Measurements from ENCODE around the gene CDH23.

The CDH23 gene

DNA sequence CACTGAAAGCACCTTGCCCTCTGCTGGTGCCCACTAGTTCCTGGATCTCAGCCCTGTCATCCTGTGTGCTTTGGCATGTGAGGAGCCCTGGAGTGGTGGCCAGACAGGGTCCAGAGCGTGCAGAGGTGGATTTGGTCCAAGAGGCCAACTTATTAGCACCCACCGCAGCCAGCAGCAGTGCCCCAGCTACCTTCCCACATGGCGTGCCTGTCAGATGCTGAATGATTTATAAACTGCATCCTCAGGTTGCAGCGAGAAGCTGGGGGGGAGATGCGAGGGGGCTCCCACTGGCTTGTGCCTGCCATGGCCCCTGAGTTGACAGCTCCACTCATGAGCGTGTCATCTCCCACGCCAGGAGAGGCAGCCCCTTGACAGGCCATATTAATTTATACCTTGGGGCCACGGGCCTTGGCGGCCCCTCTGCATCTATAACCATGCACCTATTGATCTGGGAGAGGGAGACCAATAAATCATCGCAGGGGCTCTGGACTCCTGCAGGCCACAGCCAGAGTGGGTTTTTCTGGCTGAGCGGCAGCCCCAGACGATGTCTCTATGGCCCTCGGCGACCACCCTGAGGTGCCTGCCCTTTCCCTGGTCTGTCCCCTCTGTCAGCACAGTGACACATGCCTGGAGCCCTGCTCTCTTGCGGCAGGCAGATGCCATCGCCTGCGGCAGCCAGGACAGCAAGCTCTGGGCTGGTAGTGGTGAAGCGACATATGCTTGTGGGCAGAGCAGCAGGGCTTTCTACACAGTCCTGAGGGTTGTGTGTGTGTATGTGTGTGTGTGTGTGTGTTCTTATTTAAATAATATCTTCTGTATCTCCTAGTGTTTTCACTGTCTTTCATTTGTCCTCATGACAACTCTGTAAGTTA, 120.8 kb downstream of the CDH23 start:
- Histone ChIP-seq H4K20me1 (ENCODE audit: insufficient read depth, low read length, poor library complexity, severe bottlenecking) (no peaks in the 10 kb centered on the region), H3K4me2 (ENCODE audit: low read depth, low read length, poor library complexity, severe bottlenecking) (no peak overlapping the region), H3K4me1 (ENCODE audit: insufficient read depth, low read length, poor library complexity, severe bottlenecking) (no peaks in the 10 kb centered on the region), H3F3A (ENCODE audit: low read depth) (no peaks in the 10 kb centered on the region), H3K79me2 (ENCODE audit: insufficient read depth, low read length) (no peaks in the 10 kb centered on the region), H3K9me2 (replicated peaks; ENCODE audit: low read depth, low read length) (no peaks in the 10 kb centered on the region), H3K27me3 (ENCODE audit: insufficient read depth, low read length, poor library complexity, severe bottlenecking) (no peaks in the 10 kb centered on the region), H3K4me3 (ENCODE audit: low read length, poor library complexity, severe bottlenecking) (no peak overlapping the region), H2AFZ (ENCODE audit: low read length) (no peak overlapping the region), H3K9ac (ENCODE audit: low read depth, low read length, poor library complexity, severe bottlenecking) (no peak overlapping the region), H3K36me3 (ENCODE audit: insufficient read depth, low read length) (no peaks in the 10 kb centered on the region), H3K9me3 (ENCODE audit: insufficient read depth, low read depth, low read length) (no peaks in the 10 kb centered on the region)
- TF ChIP-seq, protein P1, sequence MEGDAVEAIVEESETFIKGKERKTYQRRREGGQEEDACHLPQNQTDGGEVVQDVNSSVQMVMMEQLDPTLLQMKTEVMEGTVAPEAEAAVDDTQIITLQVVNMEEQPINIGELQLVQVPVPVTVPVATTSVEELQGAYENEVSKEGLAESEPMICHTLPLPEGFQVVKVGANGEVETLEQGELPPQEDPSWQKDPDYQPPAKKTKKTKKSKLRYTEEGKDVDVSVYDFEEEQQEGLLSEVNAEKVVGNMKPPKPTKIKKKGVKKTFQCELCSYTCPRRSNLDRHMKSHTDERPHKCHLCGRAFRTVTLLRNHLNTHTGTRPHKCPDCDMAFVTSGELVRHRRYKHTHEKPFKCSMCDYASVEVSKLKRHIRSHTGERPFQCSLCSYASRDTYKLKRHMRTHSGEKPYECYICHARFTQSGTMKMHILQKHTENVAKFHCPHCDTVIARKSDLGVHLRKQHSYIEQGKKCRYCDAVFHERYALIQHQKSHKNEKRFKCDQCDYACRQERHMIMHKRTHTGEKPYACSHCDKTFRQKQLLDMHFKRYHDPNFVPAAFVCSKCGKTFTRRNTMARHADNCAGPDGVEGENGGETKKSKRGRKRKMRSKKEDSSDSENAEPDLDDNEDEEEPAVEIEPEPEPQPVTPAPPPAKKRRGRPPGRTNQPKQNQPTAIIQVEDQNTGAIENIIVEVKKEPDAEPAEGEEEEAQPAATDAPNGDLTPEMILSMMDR (conservative IDR thresholded peaks at IDR 0.05; ENCODE audit: low read length), result no peak
- TF ChIP-seq EZH2phosphoT487 (IDR thresholded peaks at IDR 0.05; ENCODE audit: borderline replicate concordance), result no peak

DNA sequence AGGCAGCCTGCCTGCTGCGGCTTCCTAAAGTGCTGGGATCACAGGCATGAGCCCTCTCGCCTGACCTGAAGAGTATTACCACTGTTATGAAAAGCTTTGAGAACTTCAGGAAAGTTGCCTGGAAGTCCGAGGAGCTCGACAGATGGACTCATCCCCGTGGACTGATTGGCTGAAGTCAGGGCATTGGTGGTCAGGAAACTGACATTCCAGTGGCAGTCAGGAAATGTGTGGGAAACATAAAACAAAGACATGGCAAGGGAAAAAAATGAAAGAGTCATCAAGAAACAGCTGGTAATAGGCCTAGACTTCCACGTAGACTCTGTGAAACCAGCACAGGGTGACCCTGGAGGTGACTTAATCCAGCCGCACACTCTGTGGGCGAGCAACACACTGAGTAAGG, 123.3 kb downstream of the CDH23 start:
- Histone ChIP-seq H4K20me1 (ENCODE audit: insufficient read depth, low read length, poor library complexity, severe bottlenecking) (no peaks in the 10 kb centered on the region), H3K9ac (ENCODE audit: low read depth, low read length, poor library complexity, severe bottlenecking) (no peak overlapping the region), H3K79me2 (ENCODE audit: insufficient read depth, low read length) (no peaks in the 10 kb centered on the region), H3K27me3 (ENCODE audit: insufficient read depth, low read length, poor library complexity, severe bottlenecking) (no peaks in the 10 kb centered on the region), H3K9me2 (replicated peaks; ENCODE audit: low read depth, low read length) (no peaks in the 10 kb centered on the region), H3K4me3 (ENCODE audit: low read length, poor library complexity, severe bottlenecking) (no peak overlapping the region), H3K4me1 (ENCODE audit: insufficient read depth, low read length, poor library complexity, severe bottlenecking) (no peaks in the 10 kb centered on the region), H3K36me3 (ENCODE audit: insufficient read depth, low read length) (no peaks in the 10 kb centered on the region), H2AFZ (ENCODE audit: low read length) (no peak overlapping the region), H3K4me2 (ENCODE audit: low read depth, low read length, poor library complexity, severe bottlenecking) (no peak overlapping the region), H3K9me3 (ENCODE audit: insufficient read depth, low read depth, low read length) (no peaks in the 10 kb centered on the region), H3F3A (ENCODE audit: low read depth) (no peaks in the 10 kb centered on the region)
- TF ChIP-seq, protein P1 (conservative IDR thresholded peaks at IDR 0.05; ENCODE audit: low read length), result no peak
- TF ChIP-seq EZH2phosphoT487 (IDR thresholded peaks at IDR 0.05; ENCODE audit: borderline replicate concordance), result no peak

DNA sequence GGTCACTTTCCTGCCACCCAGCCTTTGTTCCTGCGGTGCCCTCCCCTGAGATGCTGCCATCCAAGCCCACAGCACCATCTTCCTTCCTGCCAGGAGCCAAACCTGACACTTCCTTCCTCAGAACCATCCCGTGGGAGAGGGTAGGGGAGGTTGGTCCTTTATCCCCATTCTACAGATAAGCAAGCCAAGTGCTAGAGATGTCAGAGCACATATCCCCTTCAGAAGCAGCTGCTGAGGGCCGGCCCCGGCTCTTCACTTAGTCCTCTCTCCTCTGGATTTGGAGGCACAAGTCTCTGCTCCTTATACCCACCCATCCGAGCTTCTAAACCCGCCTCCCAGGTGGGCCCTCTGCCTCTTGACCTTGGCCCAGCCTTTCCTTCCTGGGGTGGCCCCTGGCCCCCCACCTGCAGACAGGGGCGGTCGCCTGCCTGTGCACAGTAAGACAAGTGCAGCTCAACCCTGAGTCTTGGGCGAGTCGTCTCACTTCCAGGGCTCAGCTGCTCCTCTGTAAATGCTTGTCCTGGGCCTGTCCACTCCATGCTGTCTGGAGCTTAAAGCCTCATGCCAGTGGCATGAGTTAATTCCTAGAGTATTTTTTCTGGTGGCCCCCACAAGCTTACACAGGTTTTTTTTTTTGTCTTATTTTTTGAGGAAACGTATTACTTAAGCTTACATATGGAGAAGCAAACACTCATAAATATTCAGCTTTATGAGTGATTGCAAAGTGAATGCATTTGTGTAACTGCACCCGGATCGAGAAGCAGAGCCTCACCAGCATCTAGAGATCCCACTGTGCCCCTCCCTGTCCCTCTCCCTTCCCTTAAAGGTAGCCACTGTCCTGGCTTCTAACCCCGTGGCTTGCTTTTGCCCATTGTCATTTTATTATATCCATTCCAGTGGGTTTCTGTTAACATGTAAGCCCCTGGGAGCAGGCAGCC, 125.1 kb downstream of the CDH23 start:
- Histone ChIP-seq H3K4me1 (ENCODE audit: insufficient read depth, low read length, poor library complexity, severe bottlenecking) (no peaks in the 10 kb centered on the region), H3F3A (ENCODE audit: low read depth) (no peaks in the 10 kb centered on the region), H4K20me1 (ENCODE audit: insufficient read depth, low read length, poor library complexity, severe bottlenecking) (no peaks in the 10 kb centered on the region), H2AFZ (ENCODE audit: low read length) (no peak overlapping the region), H3K79me2 (ENCODE audit: insufficient read depth, low read length) (no peaks in the 10 kb centered on the region), H3K27me3 (ENCODE audit: insufficient read depth, low read length, poor library complexity, severe bottlenecking) (no peaks in the 10 kb centered on the region), H3K9me3 (ENCODE audit: insufficient read depth, low read depth, low read length) (no peaks in the 10 kb centered on the region), H3K9ac (ENCODE audit: low read depth, low read length, poor library complexity, severe bottlenecking) (no peak overlapping the region), H3K9me2 (replicated peaks; ENCODE audit: low read depth, low read length) (no peaks in the 10 kb centered on the region), H3K36me3 (ENCODE audit: insufficient read depth, low read length) (no peaks in the 10 kb centered on the region), H3K4me3 (ENCODE audit: low read length, poor library complexity, severe bottlenecking) (no peak overlapping the region), H3K4me2 (ENCODE audit: low read depth, low read length, poor library complexity, severe bottlenecking) (no peak overlapping the region)
- no peak for TF ChIP-seq EZH2phosphoT487 (IDR thresholded peaks at IDR 0.05; ENCODE audit: borderline replicate concordance)
- TF ChIP-seq, protein P1 (conservative IDR thresholded peaks at IDR 0.05; ENCODE audit: low read length), result no peak

All from Loucy (cell line).